HEK293 (cell line): ENCODE results near the gene LRRK1.

Source experiments
- GFI1B ChIP-seq: fragments of 450-650 bp; formaldehyde crosslinking; IDR thresholded peaks from 2 replicates; pipeline ENCODE4 v1.5.1; 2016; ENCODE audit warnings: missing biosample characterization, missing genetic modification characterization
- ZNF24 ChIP-seq: fragments of 450-650 bp; formaldehyde crosslinking; IDR thresholded peaks from 2 replicates; pipeline ENCODE4 v1.5.1; 2016; ENCODE audit warnings: missing biosample characterization, missing genetic modification characterization
- ZNF394 ChIP-seq: fragments of 450-650 bp; formaldehyde crosslinking; IDR thresholded peaks from 2 replicates; pipeline ENCODE4 v1.5.1; 2016; ENCODE audit warnings: missing biosample characterization, missing genetic modification characterization, mild to moderate bottlenecking, moderate library complexity, borderline replicate concordance

GRCh38 chr15:101053261-101053660 is 134.1 kb downstream of the LRRK1 start:
- no peak for TF ChIP-seq ZNF394 (tag by site-specific recombination)
- no peak for TF ChIP-seq GFI1B (tag by site-specific recombination)
- no peak for TF ChIP-seq ZNF24 (tag by site-specific recombination)
